Measurements from ENCODE around the gene LONP2.

- TF ChIP-seq POLR2A (IDR thresholded peaks at IDR 0.05; ENCODE audit: low read depth, low read length) (no peak), POLR2AphosphoS5 (IDR thresholded peaks at IDR 0.05; ENCODE audit: low read depth, low read length) (no peak), TAF1 (IDR thresholded peaks at IDR 0.05; ENCODE audit: borderline replicate concordance, low read depth, low read length) (no peak)
Observed at GRCh38 chr16:48373258-48374029, 129.3 kb downstream of the LONP2 start.

Measured in GM12892 (cell line).